ENCODE measurements around the gene FXYD4.
"Not testable (repeated sequence)": the region's sequence is repeated elsewhere in the genome, so short reads cannot be mapped to it uniquely, and the experiment has no call there.

The FXYD4 gene

DNA sequence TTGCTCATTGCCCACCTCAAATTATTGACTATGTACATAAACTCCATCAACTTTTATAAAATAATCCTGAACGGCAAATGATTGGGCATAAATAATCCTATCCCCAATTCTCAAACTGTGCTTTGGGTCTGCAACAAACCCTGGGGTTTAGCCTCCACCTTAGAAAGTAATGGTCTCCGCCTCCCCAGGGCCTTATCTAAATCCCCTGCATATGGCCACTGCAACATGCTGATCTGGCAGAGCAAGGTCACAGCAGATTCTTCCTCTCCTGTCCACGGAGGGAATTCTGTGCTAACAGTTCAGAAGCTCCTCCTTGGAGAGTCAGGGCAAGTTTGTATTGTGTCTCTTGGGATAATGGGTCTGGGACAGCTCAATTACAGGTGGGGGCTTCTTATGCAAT, 18.4 kb downstream of the FXYD4 start:
- Histone ChIP-seq H3K27me3 (ENCODE audit: control insufficient read depth, insufficient read depth, low read length) (no peaks in the 10 kb centered on the region), H3K9ac (ENCODE audit: low read depth, low read length) (no peak overlapping the region), H3K4me1 (ENCODE audit: control insufficient read depth, insufficient read depth, low read length) (peaks cover 4% of the 10 kb centered on the region; the same call in 1 of the 2 replicates), H3K36me3 (ENCODE audit: control insufficient read depth, insufficient read depth, low read length) (peaks cover 97% of the 10 kb centered on the region), H3K4me3 (ENCODE audit: low read depth, low read length) (no peak overlapping the region), H3K9me3 (ENCODE audit: control insufficient read depth, insufficient read depth, low read length) (no peaks in the 10 kb centered on the region), H3K27ac (ENCODE audit: low read depth, low read length) (no peak overlapping the region)

DNA sequence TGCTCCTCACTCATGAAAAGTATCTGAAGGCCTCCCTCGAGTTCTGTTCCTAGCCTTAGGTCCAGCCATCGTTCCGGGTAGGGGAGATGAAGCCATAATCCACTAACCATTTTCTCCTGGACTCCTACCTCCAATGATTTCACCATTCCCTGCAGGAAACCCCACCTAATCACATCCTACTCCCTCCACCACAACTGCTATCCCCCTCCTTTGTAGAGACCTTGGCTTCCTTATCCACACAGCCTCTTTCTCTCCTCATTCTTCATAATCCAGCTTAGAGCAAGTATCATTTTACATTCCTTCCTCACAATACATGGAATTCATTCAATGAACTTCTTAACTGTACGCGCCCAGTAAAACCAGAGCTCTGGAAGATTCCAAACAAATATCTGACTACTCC, 18.9 kb downstream of the FXYD4 start:
- Histone ChIP-seq H3K4me3 (ENCODE audit: low read depth, low read length) (no peak overlapping the region), H3K27me3 (ENCODE audit: control insufficient read depth, insufficient read depth, low read length) (no peaks in the 10 kb centered on the region), H3K9ac (ENCODE audit: low read depth, low read length) (no peak overlapping the region), H3K36me3 (ENCODE audit: control insufficient read depth, insufficient read depth, low read length) (peaks cover 100% of the 10 kb centered on the region), H3K9me3 (ENCODE audit: control insufficient read depth, insufficient read depth, low read length) (no peaks in the 10 kb centered on the region), H3K4me1 (ENCODE audit: control insufficient read depth, insufficient read depth, low read length) (peaks cover 9% of the 10 kb centered on the region), H3K27ac (ENCODE audit: low read depth, low read length) (no peak overlapping the region)

DNA sequence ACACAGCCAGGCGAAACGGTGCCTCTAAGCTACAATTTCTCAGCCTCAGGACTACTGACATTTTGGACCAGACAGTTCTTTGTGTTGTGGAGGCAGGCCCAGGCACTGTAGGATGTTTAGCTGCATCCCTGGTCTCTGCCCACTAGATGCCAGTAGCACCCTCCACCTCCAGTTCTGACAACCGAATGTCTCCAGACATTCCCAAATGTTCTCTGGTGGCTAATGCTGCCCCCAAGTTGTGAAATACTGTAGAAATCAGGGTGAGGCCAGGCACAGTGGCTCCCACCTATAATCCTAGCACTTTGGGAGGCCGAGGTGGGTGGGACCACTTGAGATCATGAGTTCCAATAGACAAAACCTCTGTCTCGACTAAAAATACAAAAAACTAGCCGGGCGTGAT, 19.3 kb downstream of the FXYD4 start:
- Histone ChIP-seq H3K9me3 (ENCODE audit: control insufficient read depth, insufficient read depth, low read length) (no peaks in the 10 kb centered on the region), H3K9ac (ENCODE audit: low read depth, low read length) (no peak overlapping the region), H3K36me3 (ENCODE audit: control insufficient read depth, insufficient read depth, low read length) (peaks cover 98% of the 10 kb centered on the region), H3K4me1 (ENCODE audit: control insufficient read depth, insufficient read depth, low read length) (peaks cover 10% of the 10 kb centered on the region), H3K27me3 (ENCODE audit: control insufficient read depth, insufficient read depth, low read length) (no peaks in the 10 kb centered on the region), H3K27ac (ENCODE audit: low read depth, low read length) (no peak overlapping the region), H3K4me3 (ENCODE audit: low read depth, low read length) (no peak overlapping the region)

DNA sequence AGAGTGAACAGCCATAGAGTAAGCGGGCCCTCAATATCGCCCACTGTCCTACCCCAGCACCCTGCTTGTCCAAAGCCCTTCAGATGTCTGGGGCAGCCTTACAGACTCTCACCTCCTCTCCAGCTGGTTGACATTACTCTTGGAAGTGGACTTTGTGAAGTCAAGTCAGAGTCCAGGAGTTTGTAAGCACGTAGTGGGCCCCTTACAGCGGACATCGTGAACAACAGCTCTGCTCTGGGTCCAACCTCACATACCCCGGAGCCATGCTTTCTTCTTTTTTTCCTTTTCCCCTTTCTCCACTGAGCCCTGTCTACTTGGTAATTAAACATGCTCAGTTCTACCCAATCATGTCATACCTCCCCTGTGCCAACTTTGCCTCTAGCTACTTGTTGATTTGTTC, 20.1 kb downstream of the FXYD4 start:
- Histone ChIP-seq H3K9ac (ENCODE audit: low read depth, low read length) (no peak overlapping the region), H3K36me3 (ENCODE audit: control insufficient read depth, insufficient read depth, low read length) (peaks cover 91% of the 10 kb centered on the region), H3K27ac (ENCODE audit: low read depth, low read length) (no peak overlapping the region), H3K9me3 (ENCODE audit: control insufficient read depth, insufficient read depth, low read length) (no peaks in the 10 kb centered on the region), H3K4me3 (ENCODE audit: low read depth, low read length) (no peak overlapping the region), H3K4me1 (ENCODE audit: control insufficient read depth, insufficient read depth, low read length) (peaks cover 10% of the 10 kb centered on the region), H3K27me3 (ENCODE audit: control insufficient read depth, insufficient read depth, low read length) (no peaks in the 10 kb centered on the region)

DNA sequence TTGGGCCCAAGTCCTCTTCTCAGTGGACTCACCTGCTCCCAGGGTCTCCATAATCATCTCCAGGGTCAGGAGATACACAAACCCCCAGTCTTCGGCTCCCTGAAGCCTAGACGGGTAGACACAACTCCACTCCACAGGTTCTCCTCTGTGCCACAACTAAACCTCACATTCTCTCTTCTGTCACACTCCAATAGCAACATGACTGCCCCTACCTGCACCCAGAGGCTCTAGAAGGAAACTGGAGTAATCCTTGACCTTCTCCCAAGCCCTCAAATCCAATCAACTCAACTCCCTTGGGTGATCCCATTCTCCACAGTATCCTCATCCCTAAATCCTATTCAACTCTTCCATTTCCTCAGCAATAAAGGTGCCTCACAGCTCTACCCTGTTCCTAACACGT, 21.3 kb downstream of the FXYD4 start:
- H3K27ac ChIP-seq (ENCODE audit: low read depth, low read length): no peak overlapping the region
- no peak overlapping the region for H3K4me3 ChIP-seq (ENCODE audit: low read depth, low read length)
- no peaks in the 10 kb centered on the region for H3K9me3 ChIP-seq (ENCODE audit: control insufficient read depth, insufficient read depth, low read length)
- no peak overlapping the region for H3K9ac ChIP-seq (ENCODE audit: low read depth, low read length)
- H3K4me1 ChIP-seq (ENCODE audit: control insufficient read depth, insufficient read depth, low read length): peaks cover 10% of the 10 kb centered on the region
- H3K27me3 ChIP-seq (ENCODE audit: control insufficient read depth, insufficient read depth, low read length): no peaks in the 10 kb centered on the region
- H3K36me3 ChIP-seq (ENCODE audit: control insufficient read depth, insufficient read depth, low read length): peaks cover 79% of the 10 kb centered on the region

DNA sequence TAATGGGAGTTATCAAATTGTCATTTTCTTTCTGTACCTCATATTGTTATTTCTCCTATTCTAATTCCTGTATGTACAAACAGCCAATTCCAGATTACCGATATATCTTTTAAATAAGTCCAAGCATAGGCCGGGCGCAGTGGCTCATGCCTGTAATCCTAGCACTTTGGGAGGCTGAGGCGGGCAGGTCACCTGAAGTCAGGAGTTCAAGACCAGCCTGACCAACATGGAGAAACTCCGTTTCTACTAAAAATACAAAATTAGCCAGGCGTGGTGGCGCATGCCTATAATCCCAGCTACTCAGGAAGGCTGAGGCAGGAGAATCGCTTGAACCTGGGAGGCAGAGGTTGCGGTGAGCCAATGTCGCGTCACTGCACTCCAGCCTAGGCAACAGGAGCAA, 21.8 kb downstream of the FXYD4 start:
- not testable (repeated sequence) for H3K4me3 ChIP-seq (ENCODE audit: low read depth, low read length); H3K27me3 ChIP-seq (ENCODE audit: control insufficient read depth, insufficient read depth, low read length); H3K9ac ChIP-seq (ENCODE audit: low read depth, low read length); H3K9me3 ChIP-seq (ENCODE audit: control insufficient read depth, insufficient read depth, low read length); H3K27ac ChIP-seq (ENCODE audit: low read depth, low read length); H3K4me1 ChIP-seq (ENCODE audit: control insufficient read depth, insufficient read depth, low read length)
- H3K36me3 ChIP-seq (ENCODE audit: control insufficient read depth, insufficient read depth, low read length): peaks cover 74% of the 10 kb centered on the region

DNA sequence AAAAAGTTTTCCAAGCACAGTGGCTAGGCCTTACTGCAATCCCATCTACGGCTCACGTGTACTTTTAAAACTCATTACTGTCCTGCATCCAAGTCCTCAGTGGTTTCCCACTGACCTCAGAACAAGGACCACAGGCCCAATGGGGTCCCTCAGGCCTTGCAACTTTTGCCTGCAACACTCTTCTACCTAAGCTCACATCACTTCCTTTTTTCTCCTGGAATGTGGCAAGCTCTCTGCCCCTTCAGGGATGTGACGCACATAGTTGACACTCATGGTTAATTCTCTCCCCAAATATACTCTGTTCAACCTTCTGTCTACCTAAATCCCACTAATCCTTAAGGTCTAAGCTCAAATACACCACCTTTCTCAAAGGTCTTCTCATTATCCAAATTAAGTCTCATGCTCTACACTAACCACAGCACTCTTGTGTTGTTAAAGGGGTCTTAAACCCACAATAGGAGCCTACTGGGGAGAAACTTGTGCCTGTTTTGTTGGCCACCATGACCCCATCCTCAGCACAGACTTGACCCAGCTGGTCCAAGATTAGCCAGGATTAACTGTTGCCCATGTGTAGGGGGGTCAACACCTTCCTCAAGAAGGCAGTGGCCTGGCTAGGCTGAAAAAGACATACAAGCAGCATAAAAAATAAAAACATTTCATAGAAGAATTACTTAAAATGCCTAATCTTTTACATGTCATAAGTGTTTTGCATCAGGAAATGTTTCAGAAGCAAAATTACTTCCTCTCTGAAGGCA, 22.3 kb downstream of the FXYD4 start:
- no peak overlapping the region for H3K4me3 ChIP-seq (ENCODE audit: low read depth, low read length)
- no peaks in the 10 kb centered on the region for H3K9me3 ChIP-seq (ENCODE audit: control insufficient read depth, insufficient read depth, low read length)
- no peak overlapping the region for H3K9ac ChIP-seq (ENCODE audit: low read depth, low read length)
- peaks cover 68% of the 10 kb centered on the region for H3K36me3 ChIP-seq (ENCODE audit: control insufficient read depth, insufficient read depth, low read length)
- peak overlapping the region; percentile 33 for H3K27ac ChIP-seq (ENCODE audit: low read depth, low read length)
- H3K4me1 ChIP-seq (ENCODE audit: control insufficient read depth, insufficient read depth, low read length): peaks cover 13% of the 10 kb centered on the region
- H3K27me3 ChIP-seq (ENCODE audit: control insufficient read depth, insufficient read depth, low read length): no peaks in the 10 kb centered on the region

DNA sequence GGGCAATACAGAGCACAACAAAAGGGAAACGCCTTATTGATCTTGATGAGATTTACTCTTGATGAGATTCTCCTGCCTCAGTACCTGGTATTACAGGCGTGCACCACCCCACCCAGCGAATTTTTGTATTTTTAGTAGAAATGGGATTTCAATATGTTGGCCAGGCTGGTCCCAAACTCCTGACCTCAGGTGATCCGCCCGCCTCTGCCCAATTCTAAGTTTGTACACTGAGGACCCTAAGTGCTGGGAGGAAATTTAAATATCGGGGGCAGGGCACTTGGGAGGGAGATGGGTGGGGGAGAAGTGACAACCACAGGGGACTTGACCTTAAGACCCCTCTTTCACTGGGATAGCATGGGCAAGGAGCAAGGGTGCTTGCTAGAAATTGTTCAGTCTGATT, 23.4 kb downstream of the FXYD4 start:
- H3K4me3 ChIP-seq (ENCODE audit: low read depth, low read length): peak overlapping the region; percentile 92
- no peaks in the 10 kb centered on the region for H3K27me3 ChIP-seq (ENCODE audit: control insufficient read depth, insufficient read depth, low read length)
- peak overlapping the region; percentile 100 for H3K27ac ChIP-seq (ENCODE audit: low read depth, low read length)
- H3K36me3 ChIP-seq (ENCODE audit: control insufficient read depth, insufficient read depth, low read length): peaks cover 64% of the 10 kb centered on the region
- H3K9ac ChIP-seq (ENCODE audit: low read depth, low read length): no peak overlapping the region
- H3K4me1 ChIP-seq (ENCODE audit: control insufficient read depth, insufficient read depth, low read length): peaks cover 19% of the 10 kb centered on the region
- H3K9me3 ChIP-seq (ENCODE audit: control insufficient read depth, insufficient read depth, low read length): no peaks in the 10 kb centered on the region

DNA sequence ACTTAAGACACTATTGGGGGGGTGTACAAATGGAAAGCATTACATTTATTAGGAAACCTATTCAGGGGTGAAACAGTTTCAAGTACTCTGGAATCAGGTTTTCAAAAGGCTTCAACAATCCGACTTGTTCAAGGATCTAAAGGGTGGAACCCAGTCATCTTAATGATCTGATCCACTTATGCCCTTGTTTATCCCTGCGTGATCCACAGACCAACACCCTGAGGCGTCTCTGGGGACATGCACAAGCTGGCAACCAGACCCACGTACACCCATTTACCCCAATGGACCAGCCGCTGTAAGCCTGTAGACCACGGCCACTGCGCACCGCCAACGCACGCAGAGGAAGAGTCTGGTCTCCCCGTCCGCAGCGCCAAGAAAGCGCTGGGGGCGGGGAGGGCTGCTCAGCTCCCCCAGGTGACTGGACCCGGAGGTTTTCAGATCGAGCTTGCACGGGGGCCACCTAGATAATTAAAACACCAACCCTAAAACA, 24.2 kb downstream of the FXYD4 start:
- no peaks in the 10 kb centered on the region for H3K9me3 ChIP-seq (ENCODE audit: control insufficient read depth, insufficient read depth, low read length)
- H3K9ac ChIP-seq (ENCODE audit: low read depth, low read length): peak overlapping the region; percentile 99
- H3K27ac ChIP-seq (ENCODE audit: low read depth, low read length): peak overlapping the region; percentile 100
- peaks cover 63% of the 10 kb centered on the region for H3K36me3 ChIP-seq (ENCODE audit: control insufficient read depth, insufficient read depth, low read length)
- H3K4me1 ChIP-seq (ENCODE audit: control insufficient read depth, insufficient read depth, low read length): peaks cover 25% of the 10 kb centered on the region
- peak overlapping the region; percentile 92 for H3K4me3 ChIP-seq (ENCODE audit: low read depth, low read length)
- no peaks in the 10 kb centered on the region for H3K27me3 ChIP-seq (ENCODE audit: control insufficient read depth, insufficient read depth, low read length)

DNA sequence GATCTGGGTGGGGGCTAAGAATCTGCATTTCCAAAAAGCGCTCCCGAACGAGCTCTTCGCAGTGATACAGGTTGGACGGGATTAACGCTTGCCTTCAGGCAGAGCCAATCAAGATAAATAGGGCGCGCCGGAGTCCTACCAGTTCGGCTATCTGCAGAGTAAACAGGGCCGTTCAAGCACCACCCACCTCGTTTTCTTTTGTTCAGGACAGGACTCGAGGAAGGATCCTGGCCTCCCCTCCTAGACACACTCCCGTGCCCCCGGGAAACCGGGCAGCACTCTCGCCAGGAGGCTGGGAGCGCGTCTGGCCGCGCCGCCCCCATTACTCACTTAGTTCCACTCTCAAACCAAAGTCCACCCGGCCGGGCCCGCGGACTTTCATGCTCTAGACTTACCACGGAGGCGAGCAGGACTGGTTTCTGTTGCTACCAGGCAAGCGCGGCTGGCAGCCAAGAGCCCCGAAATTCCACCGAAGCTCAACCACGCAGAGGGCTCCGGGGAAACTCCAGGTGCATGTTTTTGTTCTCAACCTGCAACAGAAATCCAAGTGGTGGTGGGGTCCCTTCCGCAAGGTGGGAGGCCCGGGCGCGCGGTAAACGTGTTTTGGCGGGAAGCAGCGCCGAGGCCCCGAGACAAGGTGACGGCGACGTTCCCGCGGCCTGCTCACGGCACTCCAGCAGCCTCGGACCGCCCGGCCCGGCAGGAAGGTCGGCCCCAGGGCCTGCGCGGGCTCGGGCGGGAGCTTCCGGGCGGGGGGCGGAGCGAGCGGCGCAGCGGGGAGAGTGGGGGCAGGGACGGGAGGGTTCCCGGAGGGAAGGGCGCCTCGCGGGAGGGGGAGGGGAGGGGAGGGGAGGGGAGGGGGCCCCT, 24.9 kb downstream of the FXYD4 start:
- Histone ChIP-seq H3K9ac (ENCODE audit: low read depth, low read length) (peak overlapping the region; percentile 99), H3K36me3 (ENCODE audit: control insufficient read depth, insufficient read depth, low read length) (peaks cover 56% of the 10 kb centered on the region), H3K9me3 (ENCODE audit: control insufficient read depth, insufficient read depth, low read length) (no peaks in the 10 kb centered on the region), H3K4me1 (ENCODE audit: control insufficient read depth, insufficient read depth, low read length) (peaks cover 29% of the 10 kb centered on the region), H3K27ac (ENCODE audit: low read depth, low read length) (peak overlapping the region; percentile 100), H3K27me3 (ENCODE audit: control insufficient read depth, insufficient read depth, low read length) (no peaks in the 10 kb centered on the region), H3K4me3 (ENCODE audit: low read depth, low read length) (peak overlapping the region; percentile 92)

Data from HUES48 (cell line).